K562 (cell line): ENCODE measurements around the gene USP37. TPM values are rescaled to one million over a fixed set of nuclear protein-coding genes. Genes with fewer than 3 reads are reported as not detected.

ENCODE experiments used
- ATAC-seq: fragments of 200-7000 bp; cut with Tn5 transposase; 3 replicates; pipeline ENCODE4 v1.9.1; 2020; ENCODE audit warnings: moderate library complexity
- BruUV-seq: library from RNA; stranded (reverse); fragments of 400-500 nt; replicated peaks from 2 replicates; lab custom pipeline; 2021; lab: Mats Ljungman, UMichigan
- CTCF ChIA-PET: fragments of 300-600 bp; formaldehyde crosslinking; extraction: SDS; loops from one replicate; lab custom pipeline; 2021; ENCODE audit warnings: low intra/inter-chr PET ratio; lab: Yijun Ruan, JAX
- POLR2A ChIA-PET: fragments of 300-600, 350-650 bp; sonication (Branson Sonifier 250); formaldehyde crosslinking; extraction: SDS; loops from one replicate; lab custom pipeline; 2021; ENCODE audit warnings: antibody characterized with exemption, inconsistent platforms; lab: Yijun Ruan, JAX
- DNase-seq, 4 experiments: peaks; one replicate each; pipeline versions ENCODE4 v3.0.0 to v3.0.0-alpha.2; 2011 to 2018; ENCODE audit warnings: low spot score in 3 of 4, mixed read lengths in 3 of 4; ENCODE audit errors: extremely low read depth in 1 of 4
- FAIRE-seq: peaks from 2 replicates; lab custom pipeline; 2011; peaks lifted over from hg19 to GRCh38; lab: Jason Lieb, UNC
- H2AFZ ChIP-seq: 2 replicates; pipeline ENCODE4 v1.6.0; 2011; ENCODE audit warnings: low read depth, low read length, control low read depth, inconsistent platforms
- H3K27ac ChIP-seq: fragments of 200-600 bp; 3 replicates; pipeline ENCODE4 v1.8.0; 2011; ENCODE audit warnings: low read depth, mild to moderate bottlenecking, control low read depth, inconsistent platforms, low read length, moderate library complexity, mixed read lengths; ENCODE audit errors: extremely low read depth
- H3K27me3 ChIP-seq, 2 experiments: fragments of 300-600 bp in 1 of 2; 2 replicates in 1 of 2; 3 replicates in 1 of 2; pipeline versions ENCODE4 v1.6.0 to v1.8.0; 2011; ENCODE audit warnings: inconsistent platforms in 2 of 2, low read length in 2 of 2, mild to moderate bottlenecking in 1 of 2, mixed read lengths in 1 of 2, moderate library complexity in 1 of 2; ENCODE audit not compliant: control insufficient read depth in 2 of 2, insufficient read depth in 2 of 2
- H3K36me3 ChIP-seq: fragments of 300-600 bp; 3 replicates; pipeline ENCODE4 v1.8.0; 2011; ENCODE audit warnings: mild to moderate bottlenecking, low read length, inconsistent platforms; ENCODE audit not compliant: control insufficient read depth, insufficient read depth
- H3K4me1 ChIP-seq, 2 experiments: fragments of 200-600 bp in 1 of 2; replicated peaks in 1 of 2; 2 replicates in 1 of 2; 3 replicates in 1 of 2; pipeline versions ENCODE4 v1.5.1 to v1.8.0; 2011; ENCODE audit warnings: inconsistent platforms in 2 of 2, low read length in 2 of 2, mild to moderate bottlenecking in 1 of 2, mixed read lengths in 1 of 2, moderate library complexity in 1 of 2; ENCODE audit not compliant: control insufficient read depth in 2 of 2, insufficient read depth in 2 of 2
- H3K4me2 ChIP-seq: 2 replicates; pipeline ENCODE4 v1.6.1; 2011; ENCODE audit warnings: low read length, control low read depth, inconsistent platforms, mixed read lengths; ENCODE audit not compliant: insufficient read depth
- H3K4me3 ChIP-seq: fragments of 200-600 bp; sonication (generic), shearing (Covaris generic); 2 replicates; pipeline ENCODE4 v1.5.1; 2016; ENCODE audit warnings: control low read depth, inconsistent platforms
- H3K79me2 ChIP-seq: fragments of 200-600 bp; 3 replicates; pipeline ENCODE4 v1.8.0; 2011; ENCODE audit warnings: low read length, inconsistent platforms; ENCODE audit not compliant: control insufficient read depth, insufficient read depth
- H3K9ac ChIP-seq, 2 experiments: 2 replicates each; pipeline versions ENCODE4 v1.6.0 to v1.6.1; 2011; ENCODE audit warnings: low read depth in 2 of 2, low read length in 2 of 2, control low read depth in 1 of 2, inconsistent platforms in 1 of 2, mild to moderate bottlenecking in 1 of 2, mixed read lengths in 1 of 2; ENCODE audit not compliant: insufficient read depth in 1 of 2
- H3K9me1 ChIP-seq: one replicate; pipeline ENCODE4 v1.6.0; 2011; ENCODE audit warnings: inconsistent platforms, mild to moderate bottlenecking, low read length, moderate library complexity; ENCODE audit not compliant: control insufficient read depth, insufficient read depth
- H3K9me3 ChIP-seq: replicated peaks from 2 replicates; pipeline ENCODE4 v1.5.1; 2011; ENCODE audit warnings: low read depth, low read length, inconsistent platforms; ENCODE audit not compliant: control insufficient read depth, insufficient read depth
- H4K20me1 ChIP-seq: replicated peaks from 2 replicates; pipeline ENCODE4 v1.6.1; 2011; ENCODE audit warnings: low read length, inconsistent platforms, mixed read lengths; ENCODE audit not compliant: control insufficient read depth, insufficient read depth
- AFF4 ChIP-seq: sonication (generic); formaldehyde crosslinking; IDR thresholded peaks from 2 replicates; pipeline ENCODE4 v1.8.0; 2023; ENCODE audit warnings: mild to moderate bottlenecking, missing genetic modification reagents
- CBX3 ChIP-seq, 2 experiments: IDR thresholded peaks; 1 replicate in 1 of 2; 2 replicates in 1 of 2; pipeline ENCODE4 v1.6.1; 2012; ENCODE audit warnings: inconsistent platforms in 2 of 2, low read length in 2 of 2, borderline replicate concordance in 1 of 2, control low read depth in 1 of 2
- CGGBP1 ChIP-seq: fragments of 250-450 bp; sonication (Bioruptor Pico); IDR thresholded peaks from 2 replicates; pipeline ENCODE4 v1.9.0; 2021; ENCODE audit warnings: mild to moderate bottlenecking
- ELF1 ChIP-seq: fragments of 200-800 bp; sonication (Bioruptor generic); IDR thresholded peaks from 2 replicates; pipeline ENCODE4 v1.6.1; 2016; ENCODE audit warnings: missing genetic modification characterization, missing compliant biosample characterization
- FOXJ2 ChIP-seq: fragments of 200-800 bp; sonication (Bioruptor generic); IDR thresholded peaks from 2 replicates; pipeline ENCODE4 v1.6.1; 2016; ENCODE audit warnings: missing genetic modification characterization, missing compliant biosample characterization
- GTF2B ChIP-seq: IDR thresholded peaks from 2 replicates; pipeline ENCODE4 v1.6.1; 2011; ENCODE audit not compliant: insufficient read length; ENCODE audit errors: extremely low read depth
- KAT7 ChIP-seq: sonication (generic); formaldehyde crosslinking; IDR thresholded peaks from 2 replicates; pipeline ENCODE4 v1.8.0; 2022; ENCODE audit warnings: missing genetic modification reagents, mild to moderate bottlenecking, borderline replicate concordance
- MAFG ChIP-seq: fragments of 450-650 bp; conservative IDR thresholded peaks from 2 replicates; pipeline ENCODE4 v1.6.1; 2016; ENCODE audit warnings: missing genetic modification characterization, missing compliant biosample characterization
- MAX ChIP-seq: sonication (generic); formaldehyde crosslinking; IDR thresholded peaks from 2 replicates; pipeline ENCODE4 v1.9.0; 2022; ENCODE audit warnings: mild to moderate bottlenecking, missing genetic modification reagents
- NONO ChIP-seq, 2 experiments: fragments of 200-400 bp in 1 of 2; fragments of 450-650 bp in 1 of 2; formaldehyde crosslinking in 1 of 2; IDR thresholded peaks; 2 replicates each; pipeline ENCODE4 v1.6.1; 2017; ENCODE audit warnings: low read depth in 2 of 2, mild to moderate bottlenecking in 2 of 2, moderate library complexity in 2 of 2, low read length in 1 of 2
- PHB2 ChIP-seq: fragments of 450-650 bp; IDR thresholded peaks from 2 replicates; pipeline ENCODE4 v1.6.1; 2017; ENCODE audit warnings: low read depth
- SETDB1 ChIP-seq: IDR thresholded peaks from one replicate; pipeline ENCODE4 v1.6.1; 2012; ENCODE audit warnings: low read length, control low read depth, inconsistent platforms
- ZNF3 ChIP-seq: fragments of 250-450 bp; sonication (Bioruptor Pico); IDR thresholded peaks from 2 replicates; pipeline ENCODE4 v1.5.0; 2021; ENCODE audit warnings: mild to moderate bottlenecking, moderate library complexity
- ZNF639 ChIP-seq, 2 experiments: fragments of 200-800 bp in 1 of 2; sonication (Bioruptor generic) in 1 of 2; sonication (generic) in 1 of 2; formaldehyde crosslinking in 1 of 2; IDR thresholded peaks in 1 of 2; conservative IDR thresholded peaks in 1 of 2; 2 replicates each; pipeline versions ENCODE4 v1.5.0 to v1.6.1; 2016 to 2020; ENCODE audit warnings: missing compliant biosample characterization in 1 of 2, missing genetic modification characterization in 1 of 2, missing genetic modification reagents in 1 of 2
- WGBS: fragments of 100-300 bp; shearing (Covaris generic); methylation state at CpG from one replicate; pipeline ENCODE4 v1.1.6; 2016; ENCODE audit warnings: low coverage, mixed read lengths; ENCODE audit not compliant: insufficient coverage; ENCODE audit errors: missing lambda C conversion rate; 5-methylcytosine and 5-hydroxymethylcytosine counted together
- in situ Hi-C: fragments of 300-500 bp; cut with MboI; formaldehyde crosslinking; loops from 4 replicates; pipeline ENCODE4 v1.15.0; 2018; ENCODE audit warnings: inconsistent platforms, mixed read lengths
- intact Hi-C: fragments of 100-400 bp; cut with micrococcal nuclease; formaldehyde crosslinking; loops from 2 replicates; pipeline ENCODE4 v1.14.2; 2022
- polyA plus RNA-seq, 8 experiments: library from polyadenylated mRNA; depleted of rRNA in 4 of 8; stranded (reverse) in 5 of 8; unstranded in 3 of 8; fragments of >200 nt; fragmentation: Nextera tagmentation in 2 of 8; fragmentation: Illumina TruSeq in 1 of 8; extraction: Ambion mirVana in 2 of 8; extraction: Trizol in 1 of 8; gene quantifications; 2 replicates each; pipeline versions ENCODE4 v1.2.1 to v1.2.3, GENCODE V29; 2011 to 2014; ENCODE audit warnings: inconsistent platforms in 1 of 8, missing spikeins in 1 of 8
- total RNA-seq, 7 experiments: library from RNA; depleted of rRNA in 6 of 7; stranded (reverse); fragments of >200 nt in 6 of 7; fragmentation: Illumina TruSeq in 2 of 7; extraction: Trizol in 2 of 7; gene quantifications; 2 replicates each; pipeline versions ENCODE4 v1.2.1 to v1.2.3, GENCODE V29; 2011 to 2021; ENCODE audit warnings: low replicate concordance in 1 of 7

USP37 gene
- total and polyA plus RNA-seq, 9 of the 15 experiments (the other 6 are each of a cell fraction or from before 2014, with no cell fraction given) = 2.0 to 14.2 (median 8.5) TPM

GRCh38 chr2:218501665-218502064, 66.5 kb downstream of the USP37 start:
- Histone ChIP-seq H3K9ac (no peak overlapping the region), H3K4me2 (no peak overlapping the region), H3K4me1 (no peaks in the 10 kb centered on the region), H3K36me3 (peaks cover 28% of the 10 kb centered on the region; the same call in 2 of the 3 replicates), H2AFZ (no peak overlapping the region), H3K4me3 (no peak overlapping the region), H4K20me1 (no peaks in the 10 kb centered on the region), H3K9me1 (no peaks in the 10 kb centered on the region), H3K27ac (no peak overlapping the region), H3K79me2 (no peaks in the 10 kb centered on the region), H3K27me3 (no peaks in the 10 kb centered on the region), H3K9me3 (no peaks in the 10 kb centered on the region)
- in situ Hi-C loops = no loop called here
- ChIA-PET CTCF (no interaction called here), POLR2A (no interaction called here)
- no peak for TF ChIP-seq CBX3 (IDR thresholded peaks at IDR 0.05; ENCODE audit: borderline replicate concordance in 1 of 2, low read length in 2 of 2)
- TF ChIP-seq MAFG (tag) = no peak
- no peak for TF ChIP-seq GTF2B
- no peak for TF ChIP-seq NONO (IDR thresholded peaks at IDR 0.05; ENCODE audit: low read depth in 2 of 2, low read length in 1 of 2)
- no peak for TF ChIP-seq CGGBP1 (CRISPR knock-in tag)
- no peak for TF ChIP-seq KAT7 (CRISPR knock-in tag)
- no peak for TF ChIP-seq SETDB1
- no peak for TF ChIP-seq MAX
- TF ChIP-seq FOXJ2 (tag) = no peak
- no peak for TF ChIP-seq ELF1
- TF ChIP-seq AFF4 = no peak
- no peak for TF ChIP-seq PHB2
- no peak for TF ChIP-seq ZNF3
- TF ChIP-seq ZNF639 (CRISPR knock-in tag; conservative IDR thresholded peaks at IDR 0.05 in 1 of 2, IDR thresholded peaks at IDR 0.05 in 1 of 2) = no peak
- DNase-seq (no peak), ATAC-seq (no peak), FAIRE-seq (no peak)
- intact Hi-C loops = no loop called here
- no TSS peak for BruUV-seq
- 73% methylated on average over 2 of the region's 2 CpGs for WGBS
